Caco-2 (cell line): ENCODE measurements around the gene KIAA1671. TPM values are rescaled to one million over a fixed set of nuclear protein-coding genes. Genes with fewer than 3 reads are reported as not detected.

Experiments
- BruUV-seq: library from RNA; stranded (reverse); fragments of 400-500 nt; replicated peaks from 2 replicates; lab custom pipeline; 2021; lab: Mats Ljungman, UMichigan
- CTCF ChIA-PET: fragments of 300-600 bp; sonication (Branson Sonifier 250); formaldehyde crosslinking; loops from one replicate; lab custom pipeline; 2022; ENCODE audit warnings: antibody characterized with exemption; lab: Charles Lee
- POLR2A ChIA-PET: fragments of 300-600 bp; sonication (Branson Sonifier 250); formaldehyde crosslinking; loops from one replicate; lab custom pipeline; 2022; ENCODE audit warnings: antibody characterized with exemption; lab: Charles Lee
- DNase-seq, 2 experiments: peaks; one replicate each; pipeline versions ENCODE4 v3.0.0 to v3.0.0-alpha.2; 2020 to 2022
- H3K27me3 ChIP-seq: replicated peaks from 2 replicates; pipeline ENCODE4 v1.6.0; 2011; ENCODE audit warnings: low read length; ENCODE audit not compliant: control insufficient read depth, insufficient read depth
- H3K36me3 ChIP-seq: 2 replicates; pipeline ENCODE4 v1.5.1; 2011; ENCODE audit warnings: low read length; ENCODE audit not compliant: control insufficient read depth, insufficient read depth
- H3K4me1 ChIP-seq: fragments of 250-450 bp; sonication (Bioruptor Pico); 2 replicates; pipeline ENCODE4 v1.5.1; 2020; ENCODE audit warnings: mild to moderate bottlenecking
- H3K4me3 ChIP-seq: 2 replicates; pipeline ENCODE4 v1.5.1; 2011; ENCODE audit warnings: low read depth, mild to moderate bottlenecking, control low read depth, low read length
- H3K9me3 ChIP-seq: fragments of 250-450 bp; sonication (Bioruptor Pico); 2 replicates; pipeline ENCODE4 v1.5.1; 2020; ENCODE audit warnings: mild to moderate bottlenecking, moderate library complexity
- H3K27ac Mint-ChIP-seq: one replicate; pipeline ENCODE4 v1.8.0; 2022; ENCODE audit warnings: mixed read lengths; ENCODE audit not compliant: unreplicated experiment
- H3K27me3 Mint-ChIP-seq: one replicate; pipeline ENCODE4 v1.8.0; 2022; ENCODE audit warnings: mixed read lengths; ENCODE audit not compliant: insufficient read depth, unreplicated experiment
- H3K36me3 Mint-ChIP-seq: one replicate; pipeline ENCODE4 v1.8.0; 2022; ENCODE audit warnings: mild to moderate bottlenecking, mixed read lengths; ENCODE audit not compliant: insufficient read depth, unreplicated experiment
- H3K4me1 Mint-ChIP-seq: one replicate; pipeline ENCODE4 v1.8.0; 2022; ENCODE audit warnings: low read depth, mixed read lengths; ENCODE audit not compliant: unreplicated experiment
- H3K4me3 Mint-ChIP-seq: one replicate; pipeline ENCODE4 v1.8.0; 2022; ENCODE audit warnings: mild to moderate bottlenecking, moderate library complexity, mixed read lengths; ENCODE audit not compliant: unreplicated experiment
- H3K9me3 Mint-ChIP-seq: one replicate; pipeline ENCODE4 v1.8.0; 2022; ENCODE audit warnings: mixed read lengths; ENCODE audit not compliant: unreplicated experiment
- intact Hi-C: fragments of 100-400 bp; cut with micrococcal nuclease; formaldehyde crosslinking; loops from one replicate; pipeline ENCODE4 v1.10.0; 2022; ENCODE audit not compliant: unreplicated experiment
- total RNA-seq: library from RNA; stranded (reverse); gene quantifications from 2 replicates; pipeline ENCODE4 v1.2.3, GENCODE V29; 2022
- TF ChIP-seq, protein P1 (sequence below), 2 experiments: fragments of 200-600 bp in 1 of 2; IDR thresholded peaks; 1 replicate in 1 of 2; 2 replicates in 1 of 2; pipeline versions ENCODE4 v1.5.1 to v1.8.0; 2011 to 2022; ENCODE audit warnings: antibody characterized with exemption in 1 of 2, control low read depth in 1 of 2, inconsistent platforms in 1 of 2, low read depth in 1 of 2, low read length in 1 of 2, mild to moderate bottlenecking in 1 of 2, moderate library complexity in 1 of 2; ENCODE audit not compliant: insufficient read depth in 1 of 2, severe bottlenecking in 1 of 2, unreplicated experiment in 1 of 2

Gene KIAA1671
- total RNA-seq, 1 experiment from 2014 or later, result 28.6 TPM

DNA sequence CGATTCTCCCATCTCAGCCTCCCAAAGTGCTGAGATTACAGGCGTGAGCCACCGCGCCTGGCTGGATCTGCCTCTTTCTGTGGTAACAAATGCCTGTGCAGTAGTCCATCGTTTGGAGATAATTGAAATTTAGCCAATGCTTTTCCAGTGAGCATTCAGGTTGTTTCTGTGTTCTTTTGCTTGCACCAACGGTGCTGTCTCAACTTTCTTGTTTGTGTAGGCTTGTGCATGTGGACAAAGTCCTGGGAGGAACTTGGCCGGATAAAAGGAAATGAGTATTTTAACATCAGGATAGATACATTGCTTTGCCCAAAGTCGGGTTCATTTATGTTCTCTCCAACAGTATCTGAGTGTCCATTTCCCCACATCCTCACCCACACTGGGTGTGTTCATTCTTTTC, 85.7 kb downstream of the KIAA1671 start:
- CTCF ChIA-PET, result no interaction called here
- no peaks in the 10 kb centered on the region for H3K27me3 Mint-ChIP-seq
- BruUV-seq, result no TSS peak
- no peak overlapping the region for H3K4me3 ChIP-seq
- no peaks in the 10 kb centered on the region; the same call in 1 of the 2 replicates for H3K36me3 ChIP-seq
- POLR2A ChIA-PET, result no interaction called here
- H3K9me3 Mint-ChIP-seq, result no peaks in the 10 kb centered on the region
- no peak for DNase-seq
- intact Hi-C loops, result no loop called here
- no peak overlapping the region for H3K4me3 Mint-ChIP-seq
- H3K27ac Mint-ChIP-seq, result no peak overlapping the region
- H3K36me3 Mint-ChIP-seq, result peaks cover 35% of the 10 kb centered on the region
- TF ChIP-seq, protein P1, sequence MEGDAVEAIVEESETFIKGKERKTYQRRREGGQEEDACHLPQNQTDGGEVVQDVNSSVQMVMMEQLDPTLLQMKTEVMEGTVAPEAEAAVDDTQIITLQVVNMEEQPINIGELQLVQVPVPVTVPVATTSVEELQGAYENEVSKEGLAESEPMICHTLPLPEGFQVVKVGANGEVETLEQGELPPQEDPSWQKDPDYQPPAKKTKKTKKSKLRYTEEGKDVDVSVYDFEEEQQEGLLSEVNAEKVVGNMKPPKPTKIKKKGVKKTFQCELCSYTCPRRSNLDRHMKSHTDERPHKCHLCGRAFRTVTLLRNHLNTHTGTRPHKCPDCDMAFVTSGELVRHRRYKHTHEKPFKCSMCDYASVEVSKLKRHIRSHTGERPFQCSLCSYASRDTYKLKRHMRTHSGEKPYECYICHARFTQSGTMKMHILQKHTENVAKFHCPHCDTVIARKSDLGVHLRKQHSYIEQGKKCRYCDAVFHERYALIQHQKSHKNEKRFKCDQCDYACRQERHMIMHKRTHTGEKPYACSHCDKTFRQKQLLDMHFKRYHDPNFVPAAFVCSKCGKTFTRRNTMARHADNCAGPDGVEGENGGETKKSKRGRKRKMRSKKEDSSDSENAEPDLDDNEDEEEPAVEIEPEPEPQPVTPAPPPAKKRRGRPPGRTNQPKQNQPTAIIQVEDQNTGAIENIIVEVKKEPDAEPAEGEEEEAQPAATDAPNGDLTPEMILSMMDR (IDR thresholded peaks at IDR 0.05; ENCODE audit: insufficient read depth in 1 of 2, low read depth in 1 of 2, low read length in 1 of 2, severe bottlenecking in 1 of 2, unreplicated experiment in 1 of 2), result no peak
- no peaks in the 10 kb centered on the region for H3K27me3 ChIP-seq
- H3K4me1 Mint-ChIP-seq, result no peaks in the 10 kb centered on the region
- no peaks in the 10 kb centered on the region for H3K4me1 ChIP-seq
- H3K9me3 ChIP-seq, result no peaks in the 10 kb centered on the region

DNA sequence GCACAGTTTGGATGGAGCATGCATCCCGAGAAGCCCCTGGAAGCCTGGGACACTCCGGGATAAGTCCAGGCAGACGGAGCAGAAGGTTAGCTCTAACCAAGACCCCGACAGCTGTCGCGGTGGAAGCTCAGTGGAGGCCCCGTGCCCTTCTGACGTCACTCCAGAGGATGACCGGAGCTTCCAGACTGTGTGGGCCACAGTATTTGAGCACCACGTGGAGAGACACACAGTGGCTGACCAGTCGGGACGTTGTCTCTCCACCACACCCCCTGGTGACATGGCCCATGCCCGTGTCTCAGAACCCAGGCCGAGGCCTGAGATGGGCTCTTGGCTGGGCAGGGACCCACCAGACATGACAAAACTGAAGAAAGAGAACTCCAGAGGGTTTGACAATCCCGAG, 86.3 kb downstream of the KIAA1671 start:
- no TSS peak for BruUV-seq
- no peak overlapping the region for H3K4me3 Mint-ChIP-seq
- Histone ChIP-seq H3K36me3 (no peaks in the 10 kb centered on the region; the same call in 1 of the 2 replicates), H3K9me3 (no peaks in the 10 kb centered on the region), H3K27me3 (no peaks in the 10 kb centered on the region), H3K4me1 (no peaks in the 10 kb centered on the region), H3K4me3 (no peak overlapping the region)
- ChIA-PET POLR2A (no interaction called here), CTCF (no interaction called here)
- no peak for DNase-seq
- no peak overlapping the region for H3K27ac Mint-ChIP-seq
- TF ChIP-seq, protein P1 (IDR thresholded peaks at IDR 0.05; ENCODE audit: insufficient read depth in 1 of 2, low read depth in 1 of 2, low read length in 1 of 2, severe bottlenecking in 1 of 2, unreplicated experiment in 1 of 2), result no peak
- peaks cover 35% of the 10 kb centered on the region for H3K36me3 Mint-ChIP-seq
- H3K9me3 Mint-ChIP-seq, result no peaks in the 10 kb centered on the region
- intact Hi-C loops, result no loop called here
- no peaks in the 10 kb centered on the region for H3K27me3 Mint-ChIP-seq
- H3K4me1 Mint-ChIP-seq, result no peaks in the 10 kb centered on the region

DNA sequence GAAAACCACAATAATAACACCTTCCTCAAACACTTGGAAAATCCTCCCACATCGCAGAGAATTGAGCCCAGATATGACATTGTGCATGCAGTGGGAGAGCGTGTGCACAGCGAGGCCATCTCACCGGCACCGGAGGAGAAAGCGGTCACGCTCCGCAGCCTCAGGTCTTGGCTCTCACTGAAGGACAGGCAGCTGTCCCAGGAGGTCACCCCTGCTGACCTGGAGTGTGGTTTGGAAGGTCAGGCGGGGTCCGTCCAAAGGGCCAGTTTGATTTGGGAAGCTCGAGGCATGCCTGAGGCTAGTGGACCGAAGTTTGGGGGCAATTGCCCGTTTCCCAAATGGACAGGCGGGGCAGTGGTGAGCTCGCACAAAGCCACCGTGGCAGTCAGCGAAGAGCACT, 86.7 kb downstream of the KIAA1671 start:
- no peak overlapping the region for H3K27ac Mint-ChIP-seq
- no peaks in the 10 kb centered on the region for H3K9me3 Mint-ChIP-seq
- no peaks in the 10 kb centered on the region for H3K4me1 Mint-ChIP-seq
- CTCF ChIA-PET, result no interaction called here
- Histone ChIP-seq H3K36me3 (no peaks in the 10 kb centered on the region; the same call in 1 of the 2 replicates), H3K4me1 (no peaks in the 10 kb centered on the region), H3K4me3 (no peak overlapping the region), H3K9me3 (no peaks in the 10 kb centered on the region), H3K27me3 (no peaks in the 10 kb centered on the region)
- BruUV-seq, result no TSS peak
- H3K27me3 Mint-ChIP-seq, result no peaks in the 10 kb centered on the region
- H3K4me3 Mint-ChIP-seq, result no peak overlapping the region
- H3K36me3 Mint-ChIP-seq, result peaks cover 31% of the 10 kb centered on the region
- POLR2A ChIA-PET, result no interaction called here
- TF ChIP-seq, protein P1 (IDR thresholded peaks at IDR 0.05; ENCODE audit: insufficient read depth in 1 of 2, low read depth in 1 of 2, low read length in 1 of 2, severe bottlenecking in 1 of 2, unreplicated experiment in 1 of 2), result no peak
- intact Hi-C loops, result no loop called here
- DNase-seq, result no peak
